Subcutaneous abdominal adipose tissue (tissue), 5 donors: Measurements from ENCODE around the gene CDA.

Experiments used
- H3K27ac ChIP-seq: one replicate; pipeline ENCODE4 v1.7.0; 2013; ENCODE audit warnings: low read depth, mild to moderate bottlenecking, inconsistent platforms, low read length, moderate library complexity
- H3K27me3 ChIP-seq, 5 donors: one replicate each; pipeline ENCODE4 v1.7.0; 2013; ENCODE audit warnings: low read length in 5 of 5, inconsistent platforms in 1 of 5; ENCODE audit not compliant: control insufficient read depth in 5 of 5, insufficient read depth in 4 of 5
- H3K36me3 ChIP-seq, 5 donors: one replicate each; pipeline ENCODE4 v1.7.0; 2013; ENCODE audit warnings: low read length in 5 of 5; ENCODE audit not compliant: control insufficient read depth in 5 of 5, insufficient read depth in 5 of 5
- H3K4me1 ChIP-seq, 5 donors: one replicate each; pipeline ENCODE4 v1.7.0; 2013; ENCODE audit warnings: low read length in 5 of 5, mild to moderate bottlenecking in 3 of 5, moderate library complexity in 1 of 5; ENCODE audit not compliant: control insufficient read depth in 5 of 5, insufficient read depth in 5 of 5
- H3K4me3 ChIP-seq, 5 donors: one replicate each; pipeline ENCODE4 v1.7.0; 2013; ENCODE audit warnings: low read length in 5 of 5, low read depth in 1 of 5
- H3K9ac ChIP-seq, 5 donors: one replicate each; pipeline ENCODE4 v1.7.0; 2013; ENCODE audit warnings: low read length in 5 of 5, mild to moderate bottlenecking in 4 of 5, moderate library complexity in 3 of 5
- H3K9me3 ChIP-seq, 5 donors: one replicate each; pipeline ENCODE4 v1.7.0; 2013; ENCODE audit warnings: low read length in 5 of 5; ENCODE audit not compliant: control insufficient read depth in 5 of 5
- donor health status: healthy.
- donor health status: healthy.
- donor health status: healthy.
- donor health status: healthy.
- donor health status: healthy.

CDA gene

DNA sequence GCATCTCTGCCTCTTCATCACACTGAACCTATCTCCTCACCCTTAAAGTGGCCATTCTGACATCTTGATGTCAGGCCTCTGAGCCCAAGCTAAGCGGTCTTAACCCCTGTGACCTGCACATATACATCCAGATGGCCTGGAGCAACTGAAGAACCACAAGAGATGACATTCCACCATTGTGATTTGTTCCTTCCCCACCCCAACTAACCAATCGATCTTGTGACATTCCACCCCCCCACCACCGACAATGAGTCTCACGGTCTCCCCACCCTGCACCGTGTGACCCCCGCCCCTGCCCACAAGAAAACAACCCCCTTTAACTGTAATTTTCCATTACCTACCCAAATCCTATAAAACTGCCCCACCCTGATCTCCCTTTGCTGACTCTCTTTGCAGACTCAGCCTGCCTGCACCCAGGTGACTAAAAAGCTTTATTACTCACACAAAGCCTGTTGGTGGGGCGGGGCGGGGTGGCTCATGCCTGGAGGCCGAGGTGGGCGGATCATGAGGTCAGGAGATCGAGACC lies 23.4 kb downstream of the CDA start:
- no peak overlapping the region for H3K27ac ChIP-seq

DNA sequence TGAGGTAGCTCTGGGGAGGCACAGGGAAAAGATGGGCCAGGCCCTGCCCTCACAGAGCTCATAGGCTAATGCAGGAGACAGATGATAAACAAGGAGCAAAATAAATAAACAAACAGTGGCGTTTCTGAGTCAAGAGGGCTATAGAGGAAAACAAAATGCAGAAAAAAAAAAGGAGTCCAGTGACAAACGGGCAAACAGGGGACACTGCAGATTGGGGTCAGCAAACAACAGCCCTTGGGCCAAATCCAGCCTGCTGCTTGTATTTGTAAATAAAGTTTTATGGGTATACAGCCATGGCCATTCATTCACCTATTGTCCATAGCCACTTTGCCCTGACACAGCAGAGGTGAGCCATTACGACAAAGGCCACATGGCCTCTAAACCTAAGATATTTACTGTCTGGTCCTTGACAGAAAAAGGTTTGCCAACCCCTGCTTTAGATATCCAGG lies 25.3 kb downstream of the CDA start:
- Histone ChIP-seq H3K27ac (no peak overlapping the region), H3K27me3 (peaks cover 0 to 4% (median 0%) of the 10 kb centered on the region in 5 donors), H3K9ac (peak overlapping the region in 1 of 5 donors; percentile 31), H3K36me3 (no peaks in the 10 kb centered on the region), H3K4me3 (no peak overlapping the region), H3K9me3 (no peaks in the 10 kb centered on the region), H3K4me1 (peaks cover 3 to 9% (median 8%) of the 10 kb centered on the region in 5 donors)

More for the DNA sequence above, 23.4 kb downstream of the CDA start:
- Histone ChIP-seq H3K9ac (no peak overlapping the region), H3K27me3 (peaks cover 0 to 4% (median 0%) of the 10 kb centered on the region in 5 donors), H3K4me1 (peaks cover 3 to 9% (median 5%) of the 10 kb centered on the region in 5 donors), H3K4me3 (no peak overlapping the region), H3K9me3 (no peaks in the 10 kb centered on the region), H3K36me3 (no peaks in the 10 kb centered on the region)

DNA sequence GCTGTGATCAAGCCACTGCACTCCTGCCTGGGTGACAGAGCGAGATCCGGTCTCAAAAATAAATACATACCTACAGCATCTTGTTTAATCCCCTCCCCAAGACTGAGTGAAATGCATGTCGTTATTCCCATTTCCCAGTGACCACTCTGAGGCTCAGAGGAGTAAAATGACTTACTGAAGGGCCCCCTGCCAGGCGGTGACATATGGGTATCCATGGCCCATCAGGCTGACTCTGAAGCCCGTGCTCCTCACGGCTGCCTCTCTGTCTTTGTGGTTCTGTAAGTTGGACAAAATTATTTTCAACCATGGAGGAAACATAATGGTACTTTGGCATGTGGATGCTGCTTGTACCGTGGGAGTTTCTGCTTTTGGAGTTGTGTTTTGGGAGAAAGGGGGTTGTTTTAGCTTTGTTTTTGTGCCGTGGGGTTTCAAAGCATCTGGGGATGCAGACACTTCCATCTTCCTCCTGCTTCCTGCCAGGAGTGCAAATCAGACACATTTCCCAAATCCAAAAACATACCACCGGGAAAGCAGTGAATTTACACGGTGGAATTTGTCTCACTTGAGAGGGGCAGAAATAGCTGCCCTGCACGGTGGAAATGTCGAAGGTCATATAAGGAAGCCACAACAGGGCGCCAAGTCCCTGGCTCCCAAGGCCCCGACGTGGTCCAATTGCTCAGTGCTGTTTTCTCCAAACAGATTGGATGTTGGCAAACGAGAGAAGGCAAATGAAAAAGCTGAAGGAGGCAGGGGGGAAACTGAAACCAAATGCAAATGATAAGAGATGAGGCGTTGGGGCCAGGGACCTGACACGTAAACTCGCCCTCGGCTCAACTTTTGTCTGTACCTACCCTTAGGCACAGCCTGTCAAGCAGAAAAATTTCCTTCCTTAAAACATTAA lies 27.3 kb downstream of the CDA start:
- peaks cover 0 to 4% (median 0%) of the 10 kb centered on the region in 5 donors for H3K27me3 ChIP-seq
- H3K4me3 ChIP-seq, result peak overlapping the region in 1 of 5 donors; percentile 11
- H3K36me3 ChIP-seq, result no peaks in the 10 kb centered on the region
- no peak overlapping the region for H3K9ac ChIP-seq
- no peaks in the 10 kb centered on the region for H3K9me3 ChIP-seq
- H3K27ac ChIP-seq, result no peak overlapping the region
- H3K4me1 ChIP-seq, result peaks cover 3 to 9% (median 8%) of the 10 kb centered on the region in 5 donors

DNA sequence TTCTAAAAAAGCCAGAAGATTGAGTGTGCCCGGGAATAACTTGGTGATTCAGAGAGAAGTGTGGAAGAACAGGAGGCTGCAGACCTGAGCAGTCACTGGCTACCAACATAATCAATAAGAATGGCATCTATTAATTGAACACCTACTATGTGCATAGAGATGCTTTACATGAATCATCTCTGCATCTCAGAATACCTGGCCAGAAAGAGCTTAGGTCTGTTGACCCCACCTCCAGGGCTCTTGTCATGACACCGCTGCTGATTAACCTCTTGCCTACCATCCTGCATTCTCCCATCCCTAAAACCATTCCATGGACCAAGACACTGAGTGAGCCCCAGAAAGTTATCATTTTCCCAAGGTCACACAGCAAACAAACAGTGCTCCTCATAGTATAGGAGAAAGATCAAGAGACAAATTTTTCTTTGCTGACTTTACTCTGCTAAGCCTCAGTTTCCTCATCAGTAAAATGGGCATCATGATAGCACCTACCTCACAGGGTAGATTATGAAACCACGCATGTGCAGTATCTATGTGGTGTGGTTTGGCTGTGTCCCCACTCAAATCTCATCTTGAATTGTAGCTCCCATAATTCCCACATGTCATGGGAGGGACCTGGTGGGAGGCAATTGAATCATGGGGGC lies 28.1 kb downstream of the CDA start:
- Histone ChIP-seq H3K9me3 (no peaks in the 10 kb centered on the region), H3K27ac (no peak overlapping the region), H3K9ac (no peak overlapping the region), H3K27me3 (peaks cover 0 to 4% (median 0%) of the 10 kb centered on the region in 5 donors), H3K4me3 (peak overlapping the region in 1 of 5 donors; percentile 11), H3K36me3 (no peaks in the 10 kb centered on the region), H3K4me1 (peaks cover 3 to 9% (median 8%) of the 10 kb centered on the region in 5 donors)

- no peaks in the 10 kb centered on the region for H3K9me3 ChIP-seq
- peaks cover 0 to 4% (median 0%) of the 10 kb centered on the region in 5 donors for H3K27me3 ChIP-seq
- peaks cover 3 to 8% (median 7%) of the 10 kb centered on the region in 5 donors for H3K4me1 ChIP-seq
- no peaks in the 10 kb centered on the region for H3K36me3 ChIP-seq
- H3K4me3 ChIP-seq, result no peak overlapping the region
- no peak overlapping the region for H3K9ac ChIP-seq
- no peak overlapping the region for H3K27ac ChIP-seq
Measured at GRCh38 chr1:20618550-20618949, 29.7 kb downstream of the CDA start.

GRCh38 chr1:20619999-20620398 lies 31.1 kb downstream of the CDA start:
- no peak overlapping the region for H3K4me3 ChIP-seq
- no peaks in the 10 kb centered on the region for H3K36me3 ChIP-seq
- H3K4me1 ChIP-seq, result peaks cover 3 to 5% (median 4%) of the 10 kb centered on the region in 5 donors
- H3K9ac ChIP-seq, result no peak overlapping the region
- no peak overlapping the region for H3K27ac ChIP-seq
- no peaks in the 10 kb centered on the region for H3K9me3 ChIP-seq
- H3K27me3 ChIP-seq, result peaks cover 0 to 4% (median 0%) of the 10 kb centered on the region in 5 donors

DNA sequence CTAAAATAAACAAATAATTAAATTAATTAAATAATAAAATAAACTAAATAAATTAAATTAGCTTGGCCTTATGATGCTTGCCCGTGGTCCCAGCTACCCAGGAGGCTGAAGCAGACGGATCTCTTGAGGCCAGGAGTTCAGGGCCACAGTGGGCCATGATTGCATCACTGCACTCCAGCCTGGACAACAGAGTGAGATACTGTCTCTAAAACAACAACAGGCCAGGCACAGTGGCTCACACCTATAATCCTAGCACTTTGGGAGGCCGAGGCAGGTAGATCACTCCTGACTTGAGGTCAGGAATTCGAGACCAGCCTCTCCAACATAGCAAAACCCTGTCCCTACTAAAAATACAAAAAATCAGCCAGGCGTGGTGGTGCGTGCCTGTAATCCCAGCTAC lies 32.1 kb downstream of the CDA start:
- Histone ChIP-seq H3K36me3 (no peaks in the 10 kb centered on the region), H3K4me3 (no peak overlapping the region), H3K9me3 (no peaks in the 10 kb centered on the region), H3K4me1 (peaks cover 3 to 5% (median 4%) of the 10 kb centered on the region in 5 donors), H3K27me3 (peaks cover 0 to 4% (median 0%) of the 10 kb centered on the region in 5 donors), H3K9ac (no peak overlapping the region), H3K27ac (no peak overlapping the region)

DNA sequence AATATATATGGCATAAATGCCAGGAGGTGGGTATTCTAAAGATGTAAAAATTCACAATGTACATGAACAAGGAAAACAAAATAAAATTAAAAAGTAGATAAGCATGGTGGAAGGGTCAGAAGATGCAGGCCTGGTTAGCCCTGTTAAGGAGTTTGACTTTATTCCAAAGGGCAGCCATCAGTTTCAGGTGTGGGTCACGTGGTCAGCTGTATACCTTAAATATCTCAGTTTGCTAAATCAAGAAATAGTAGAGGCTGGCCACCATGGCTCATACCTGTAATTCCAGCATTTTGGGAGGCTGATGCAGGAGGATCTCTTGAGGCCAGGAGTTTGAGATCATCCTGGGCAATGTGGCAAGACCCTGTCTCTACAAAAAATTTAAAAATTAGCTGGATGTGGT lies 35.8 kb downstream of the CDA start:
- Histone ChIP-seq H3K9ac (no peak overlapping the region), H3K36me3 (no peaks in the 10 kb centered on the region), H3K9me3 (no peaks in the 10 kb centered on the region), H3K4me1 (no peaks in the 10 kb centered on the region), H3K27ac (no peak overlapping the region), H3K27me3 (peaks cover 0 to 3% (median 0%) of the 10 kb centered on the region in 5 donors), H3K4me3 (no peak overlapping the region)

DNA sequence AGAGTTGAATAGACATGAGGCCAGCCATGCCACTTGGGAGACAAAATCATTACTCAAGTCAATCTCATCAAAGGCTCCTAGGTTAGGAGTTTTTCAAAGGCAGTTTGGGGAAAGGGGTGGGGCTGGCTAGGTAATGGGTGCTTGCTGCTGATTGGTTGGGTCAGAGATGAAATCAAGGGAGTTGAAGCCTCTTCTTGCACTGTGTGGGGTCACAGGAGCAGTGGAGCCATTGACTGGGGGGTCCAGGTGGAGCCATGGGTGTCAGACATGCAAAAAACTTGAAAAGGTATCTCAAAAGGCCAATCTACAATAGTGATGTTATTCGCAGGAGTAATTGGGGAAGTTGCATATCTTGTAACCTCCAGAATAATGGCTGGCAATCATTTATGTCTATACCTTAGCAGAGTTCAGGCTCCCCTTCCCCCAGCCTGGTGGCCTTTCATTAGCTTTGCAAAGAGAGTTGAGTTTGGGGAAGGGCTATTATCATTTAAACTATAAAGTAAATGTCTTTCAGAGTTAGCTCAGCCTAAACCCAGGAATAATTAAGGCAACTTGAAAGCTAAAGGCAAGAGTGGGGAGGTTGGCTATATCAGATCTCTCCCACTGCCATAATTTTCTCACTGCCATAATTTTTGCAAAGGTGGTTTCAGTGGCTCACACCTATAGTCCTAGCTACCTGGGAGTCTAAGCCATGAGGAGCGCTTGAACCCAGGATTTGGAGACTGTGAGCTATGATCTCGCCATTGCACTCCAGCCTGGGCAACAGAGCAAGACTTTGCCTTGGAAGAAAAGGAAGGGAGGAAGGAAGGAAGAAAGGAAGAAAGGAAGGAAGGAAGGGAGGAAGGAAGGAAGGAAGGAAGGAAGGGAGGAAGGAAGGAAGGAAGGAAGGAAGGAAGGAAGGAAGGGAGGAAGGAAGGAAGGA lies 36.5 kb downstream of the CDA start:
- Histone ChIP-seq H3K9me3 (no peaks in the 10 kb centered on the region), H3K36me3 (no peaks in the 10 kb centered on the region), H3K27me3 (peaks cover 0 to 3% (median 0%) of the 10 kb centered on the region in 5 donors), H3K9ac (no peak overlapping the region), H3K27ac (no peak overlapping the region), H3K4me3 (no peak overlapping the region), H3K4me1 (no peaks in the 10 kb centered on the region)
